Activated naive CD8-positive, alpha-beta T cell treated with anti-CD3 and anti-CD28 coated beads, Interleukin-2, amount 50 U/mL, for 16 hours (primary cell): ENCODE results near the gene NLGN1.
"Not testable (repeated sequence)": the region's sequence is repeated elsewhere in the genome, so short reads cannot be mapped to it uniquely, and the experiment has no call there.

ENCODE experiments used
- DNase-seq: peaks from one replicate; pipeline ENCODE4 v3.0.0-alpha.2; 2020; ENCODE audit warnings: low read depth, low spot score

Gene NLGN1

GRCh38 chr3:174156200-174156599, 758.7 kb downstream of the NLGN1 start:
- DNase-seq, result no peak

- DNase-seq, result no peak
Observed at GRCh38 chr3:174158674-174159073, 761.1 kb downstream of the NLGN1 start.

DNA sequence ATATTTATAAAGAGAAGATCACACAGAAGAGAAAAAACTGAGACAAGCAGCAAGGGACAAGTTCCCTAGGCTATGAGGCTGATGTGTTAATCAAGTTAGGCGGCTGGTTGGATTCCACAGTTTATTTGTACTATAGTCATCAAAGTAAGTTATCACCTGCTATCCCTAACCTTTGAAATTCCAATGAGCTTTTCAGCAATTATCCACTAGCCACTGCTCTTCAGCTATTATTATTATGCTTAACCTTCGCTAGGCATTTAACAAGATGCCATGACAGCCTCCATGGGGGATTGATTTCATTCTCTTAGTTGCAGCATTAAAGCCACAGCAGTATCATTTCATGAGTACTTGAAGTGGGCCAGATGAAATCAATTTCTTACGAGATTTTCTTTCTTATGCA, 762.1 kb downstream of the NLGN1 start:
- no peak for DNase-seq

GRCh38 chr3:174162550-174162949, 765.0 kb downstream of the NLGN1 start:
- no peak for DNase-seq

GRCh38 chr3:174168026-174168425, 770.5 kb downstream of the NLGN1 start:
- DNase-seq, result no peak

- no peak for DNase-seq
Observed at GRCh38 chr3:174168538-174169254, 771.2 kb downstream of the NLGN1 start.

GRCh38 chr3:174169736-174170135, 772.2 kb downstream of the NLGN1 start:
- no peak for DNase-seq

GRCh38 chr3:174170248-174170647, 772.7 kb downstream of the NLGN1 start:
- DNase-seq, result no peak

GRCh38 chr3:174186377-174186989, 788.9 kb downstream of the NLGN1 start:
- no peak for DNase-seq

- DNase-seq, result no peak
Observed at GRCh38 chr3:174191380-174191779, 793.8 kb downstream of the NLGN1 start.

- no peak for DNase-seq
Observed at GRCh38 chr3:174191895-174192294, 794.4 kb downstream of the NLGN1 start.

- DNase-seq, result no peak
Observed at GRCh38 chr3:174192471-174192870, 794.9 kb downstream of the NLGN1 start.

DNA sequence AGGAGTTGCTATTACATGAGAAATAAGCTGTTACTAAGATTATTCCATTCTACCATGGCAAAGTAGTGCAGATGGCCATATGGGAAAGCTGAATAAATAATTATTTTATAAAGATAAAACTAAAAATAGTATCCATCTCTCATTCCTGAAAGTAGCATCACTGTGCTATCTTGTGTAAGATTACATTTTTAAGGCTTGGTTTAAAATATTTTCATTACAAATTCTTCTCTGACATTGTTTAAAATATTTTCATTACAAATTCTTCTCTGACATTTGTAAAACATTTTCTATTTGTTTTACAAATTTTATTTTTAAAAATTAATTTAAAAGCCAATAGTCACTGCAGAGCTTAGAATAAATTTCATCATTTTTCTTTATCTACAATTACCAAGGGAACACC, 796.1 kb downstream of the NLGN1 start:
- DNase-seq, result no peak

DNA sequence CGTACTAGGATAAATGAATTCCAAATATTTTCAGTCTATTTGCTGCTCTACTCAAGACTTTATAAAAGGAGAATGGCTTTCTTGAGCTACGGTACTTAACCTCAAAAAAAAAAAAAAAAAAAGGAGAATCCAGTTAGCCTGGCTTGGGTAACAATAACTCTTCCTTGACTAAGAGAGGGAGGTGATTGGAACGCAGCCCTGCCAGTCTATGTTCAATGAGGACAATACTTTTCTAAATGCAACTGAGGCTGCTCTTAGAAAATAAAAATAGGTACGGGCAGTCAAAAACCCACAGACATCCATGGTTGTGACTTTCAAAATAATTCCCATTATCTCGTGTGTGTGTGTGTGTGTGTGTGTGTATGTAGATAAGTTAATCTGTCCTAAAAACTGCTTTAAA, 799.9 kb downstream of the NLGN1 start:
- DNase-seq, result no peak

GRCh38 chr3:174198199-174198598, 800.7 kb downstream of the NLGN1 start:
- no peak for DNase-seq

GRCh38 chr3:174199696-174200095, 802.2 kb downstream of the NLGN1 start:
- no peak for DNase-seq

DNA sequence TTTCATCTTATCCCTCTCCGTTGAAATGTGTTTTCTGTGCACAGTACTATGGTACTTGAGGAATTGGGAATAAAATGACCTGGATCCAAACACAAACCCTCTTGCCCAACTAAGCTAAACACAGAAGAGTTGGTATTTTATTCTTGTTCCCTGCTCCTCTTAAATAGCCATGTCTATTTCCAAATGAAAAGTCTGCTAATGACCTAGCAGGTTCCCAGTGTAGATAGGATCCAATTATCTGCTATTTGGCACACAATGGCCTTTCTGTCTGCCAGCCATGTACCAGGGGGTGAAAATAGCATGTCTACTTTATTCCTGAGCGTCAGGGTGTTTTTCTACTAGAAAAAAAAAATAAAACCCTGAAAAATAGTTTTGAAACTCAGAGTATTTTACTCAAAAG, 804.6 kb downstream of the NLGN1 start:
- no peak for DNase-seq

GRCh38 chr3:174202561-174202960, 805.0 kb downstream of the NLGN1 start:
- no peak for DNase-seq

DNA sequence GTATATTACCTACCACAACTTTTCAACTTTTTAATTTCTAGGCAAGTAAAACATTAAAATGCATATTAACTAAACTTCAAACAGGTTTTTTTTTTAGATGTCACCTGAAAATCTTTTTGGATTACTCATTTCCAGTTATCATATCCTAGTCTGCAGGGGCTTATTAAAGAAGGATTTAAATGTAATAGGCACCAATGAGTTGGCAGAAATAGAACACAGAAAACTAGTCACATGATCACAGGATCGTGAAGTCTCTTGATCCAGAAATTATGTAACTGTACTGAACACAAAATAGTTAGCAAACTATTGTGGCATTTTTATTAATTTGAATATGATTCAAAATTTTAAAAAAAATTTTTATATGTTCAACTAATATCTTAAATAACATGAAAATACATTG, 807.2 kb downstream of the NLGN1 start:
- DNase-seq, result no peak

- no peak for DNase-seq
Observed at GRCh38 chr3:174206607-174207192, 809.2 kb downstream of the NLGN1 start.

GRCh38 chr3:174208161-174208560, 810.6 kb downstream of the NLGN1 start:
- DNase-seq, result no peak

DNA sequence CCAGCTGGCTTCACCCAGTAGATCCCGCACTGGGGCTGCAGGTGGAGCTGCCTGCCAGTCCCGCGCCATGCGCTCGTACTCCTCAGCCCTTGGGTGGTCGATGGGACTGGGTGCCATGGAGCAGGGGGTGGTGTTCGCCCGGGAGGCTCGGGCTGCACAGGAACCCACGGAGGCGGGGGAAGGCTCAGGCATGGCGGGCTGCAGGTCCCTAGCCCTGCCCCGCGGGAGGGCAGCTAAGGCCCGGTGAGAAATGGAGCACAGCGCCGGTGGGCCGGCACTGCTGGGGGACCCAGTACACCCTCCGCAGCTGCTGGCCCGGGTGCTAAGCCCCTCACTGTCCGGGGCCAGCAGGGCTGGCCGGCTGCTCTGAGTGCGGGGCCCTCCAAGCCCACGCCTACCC, 814.4 kb downstream of the NLGN1 start:
- DNase-seq, result not testable (repeated sequence)

GRCh38 chr3:174215456-174215855, 817.9 kb downstream of the NLGN1 start:
- no peak for DNase-seq
